Adrenal gland (tissue), 5 donors: ENCODE measurements around the gene ETV6.

Experiments
- CTCF ChIP-seq, 6 experiments: fragments of 450-650 bp in 4 of 6; fragments of 200-600 bp in 2 of 6; sonication (generic) in 1 of 6; IDR thresholded peaks; 1 replicate in 5 of 6; 2 replicates in 1 of 6; pipeline versions ENCODE4 v1.5.1 to v1.8.0; 2016 to 2021; ENCODE audit warnings: antibody characterized with exemption in 6 of 6, mild to moderate bottlenecking in 2 of 6, moderate library complexity in 1 of 6
- POLR2A ChIP-seq, 2 donors: fragments of 450-650 bp; IDR thresholded peaks; one replicate each; pipeline ENCODE4 v1.6.1; 2017; ENCODE audit warnings: antibody characterized with exemption in 2 of 2, mild to moderate bottlenecking in 2 of 2, moderate library complexity in 1 of 2
- donor health status: DM: no; HTN: no; CAD: no.

GRCh38 chr12:11738450-11738849, 89.0 kb downstream of the ETV6 start:
- no peak for TF ChIP-seq POLR2A (IDR thresholded peaks at IDR 0.05)
- TF ChIP-seq CTCF (IDR thresholded peaks at IDR 0.05) = no peak
